Measurements from ENCODE around the gene IQGAP2.

GRCh38 chr5:76622973-76623596 lies 220.0 kb downstream of the IQGAP2 start, which contains the start of gene F2RL2:
- TF ChIP-seq, protein P1, sequence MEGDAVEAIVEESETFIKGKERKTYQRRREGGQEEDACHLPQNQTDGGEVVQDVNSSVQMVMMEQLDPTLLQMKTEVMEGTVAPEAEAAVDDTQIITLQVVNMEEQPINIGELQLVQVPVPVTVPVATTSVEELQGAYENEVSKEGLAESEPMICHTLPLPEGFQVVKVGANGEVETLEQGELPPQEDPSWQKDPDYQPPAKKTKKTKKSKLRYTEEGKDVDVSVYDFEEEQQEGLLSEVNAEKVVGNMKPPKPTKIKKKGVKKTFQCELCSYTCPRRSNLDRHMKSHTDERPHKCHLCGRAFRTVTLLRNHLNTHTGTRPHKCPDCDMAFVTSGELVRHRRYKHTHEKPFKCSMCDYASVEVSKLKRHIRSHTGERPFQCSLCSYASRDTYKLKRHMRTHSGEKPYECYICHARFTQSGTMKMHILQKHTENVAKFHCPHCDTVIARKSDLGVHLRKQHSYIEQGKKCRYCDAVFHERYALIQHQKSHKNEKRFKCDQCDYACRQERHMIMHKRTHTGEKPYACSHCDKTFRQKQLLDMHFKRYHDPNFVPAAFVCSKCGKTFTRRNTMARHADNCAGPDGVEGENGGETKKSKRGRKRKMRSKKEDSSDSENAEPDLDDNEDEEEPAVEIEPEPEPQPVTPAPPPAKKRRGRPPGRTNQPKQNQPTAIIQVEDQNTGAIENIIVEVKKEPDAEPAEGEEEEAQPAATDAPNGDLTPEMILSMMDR (optimal IDR thresholded peaks at IDR 0.05 in 1 of 3, IDR thresholded peaks at IDR 0.05 in 1 of 3, conservative IDR thresholded peaks at IDR 0.05 in 1 of 3; ENCODE audit: extremely low read depth in 1 of 3, insufficient read depth in 2 of 3, low read length in 3 of 3) = no peak
- no peak for TF ChIP-seq EZH2 (IDR thresholded peaks at IDR 0.05; ENCODE audit: low read length)

All from keratinocyte (primary cell).